NCI-H2227 treated with DMSO at 0.1 percent for 48 hours (cell line): ENCODE results near the gene RNF181.
"Not testable (repeated sequence)": the region's sequence is repeated elsewhere in the genome, so short reads cannot be mapped to it uniquely, and the experiment has no call there.

Experiments
- DNase-seq: peaks from one replicate; lab custom pipeline; 2025; lab: John Stamatoyannopoulos, UW

The RNF181 gene

DNA sequence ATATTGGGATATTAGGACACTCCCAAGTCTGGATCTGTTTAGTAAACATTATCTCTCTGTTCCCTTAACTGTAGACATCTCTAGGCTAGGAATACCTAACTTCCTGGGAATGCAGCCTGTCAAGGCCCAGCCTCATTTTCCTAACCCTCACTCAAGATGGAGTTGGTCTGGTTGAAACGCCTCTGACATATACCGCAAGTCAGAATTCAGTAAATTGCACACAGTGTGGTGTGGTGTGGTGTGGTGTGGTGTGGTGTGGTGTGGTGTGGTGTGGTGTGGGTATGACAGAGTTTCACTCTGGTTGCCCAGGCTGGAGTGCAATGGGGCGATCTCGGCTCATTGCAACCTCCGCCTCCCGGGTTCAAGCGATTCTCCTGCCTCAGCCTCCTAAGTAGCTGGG, 19.2 kb downstream of the RNF181 start:
- DNase-seq = not testable (repeated sequence)

DNA sequence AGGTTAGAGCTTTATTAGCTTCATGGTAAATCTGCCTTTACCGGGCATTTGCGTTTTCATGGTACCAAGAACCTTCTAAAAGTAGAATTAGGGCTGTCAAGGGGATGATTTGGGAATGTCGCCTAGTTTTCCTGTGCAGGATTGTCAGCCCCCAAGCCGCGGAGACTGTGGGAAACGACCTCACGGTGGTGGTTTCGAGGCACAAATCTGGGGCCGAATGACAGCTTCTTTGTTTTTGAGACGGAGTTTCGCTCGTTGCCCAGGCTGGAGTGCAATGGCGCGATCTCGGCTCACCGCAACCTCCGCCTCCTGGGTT, 19.8 kb downstream of the RNF181 start:
- no peak for DNase-seq

DNA sequence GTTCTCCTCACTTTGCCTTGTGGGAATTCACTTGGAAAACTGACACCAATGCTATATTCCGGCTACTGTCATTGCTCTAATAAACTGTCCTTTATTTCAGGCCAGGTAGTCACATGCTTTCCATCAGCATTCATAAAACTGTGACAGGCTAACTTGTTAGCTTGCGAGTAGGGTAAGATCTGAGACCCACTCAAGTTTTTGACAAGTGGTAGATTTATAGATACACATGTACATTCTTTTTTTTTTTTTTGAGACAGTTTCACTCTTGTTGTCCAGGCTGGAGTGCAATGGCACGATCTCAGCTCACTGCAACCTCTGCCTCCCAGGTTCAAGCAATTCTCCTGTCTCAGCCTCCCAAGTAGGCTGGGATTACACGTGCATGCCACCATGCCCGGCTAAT, 22.2 kb downstream of the RNF181 start:
- not testable (repeated sequence) for DNase-seq

DNA sequence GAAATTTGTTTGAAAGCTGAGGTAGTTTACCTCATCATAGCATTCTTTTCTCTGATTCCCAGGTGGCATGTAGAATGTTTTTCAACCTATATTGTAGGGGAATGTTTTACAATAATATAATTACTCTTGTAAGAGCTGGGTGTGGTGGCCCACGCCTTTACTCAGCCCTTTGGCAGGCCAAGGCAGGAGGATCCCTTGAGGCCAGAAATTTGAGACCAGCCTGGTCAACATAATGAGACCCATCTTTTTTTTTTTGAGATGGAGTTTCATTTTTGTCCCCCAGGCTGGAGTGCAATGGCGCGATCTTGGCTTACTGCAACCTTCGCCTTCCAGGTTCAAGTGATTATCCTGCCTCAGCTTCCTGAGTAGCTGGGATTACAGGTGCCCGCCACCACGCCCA, 24.1 kb downstream of the RNF181 start:
- no peak for DNase-seq

DNA sequence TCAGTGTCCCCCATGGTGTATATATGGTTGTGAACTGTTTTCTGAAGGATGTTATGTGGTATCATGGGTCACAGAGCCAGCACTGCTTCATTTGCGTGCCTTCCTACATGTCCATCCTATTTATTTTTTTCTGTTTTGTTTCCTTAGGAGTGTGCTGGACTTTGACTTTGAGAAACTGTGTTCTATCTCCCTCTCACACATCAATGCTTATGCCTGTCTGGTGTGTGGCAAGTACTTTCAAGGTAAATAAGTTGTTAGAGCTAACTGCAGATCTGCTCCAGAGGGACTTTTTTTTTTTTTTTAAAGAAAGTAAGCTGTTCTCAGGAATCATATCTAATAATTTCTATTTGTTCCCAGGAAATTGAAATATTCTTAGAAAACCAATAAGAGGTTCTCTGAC, 25.8 kb downstream of the RNF181 start:
- no peak for DNase-seq

DNA sequence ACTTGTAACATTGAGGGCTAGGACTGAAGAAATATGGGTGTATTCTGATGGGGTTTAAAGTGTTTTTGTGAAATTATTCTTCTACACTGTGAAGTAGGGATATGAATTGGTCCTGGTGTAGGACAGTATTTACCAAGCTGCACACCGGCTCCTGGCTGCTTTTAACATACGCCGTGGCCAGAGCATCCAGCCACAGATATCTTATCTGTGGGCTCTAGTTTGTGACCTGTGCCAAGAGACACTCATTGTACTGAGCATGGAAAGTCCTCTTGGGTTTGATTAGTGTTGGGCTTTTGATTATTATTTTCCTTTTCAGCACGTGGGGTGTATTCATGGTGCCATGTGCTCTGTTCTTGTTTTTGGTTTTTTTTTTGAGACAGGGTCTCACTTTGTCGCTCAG, 28.4 kb downstream of the RNF181 start:
- no peak for DNase-seq

DNA sequence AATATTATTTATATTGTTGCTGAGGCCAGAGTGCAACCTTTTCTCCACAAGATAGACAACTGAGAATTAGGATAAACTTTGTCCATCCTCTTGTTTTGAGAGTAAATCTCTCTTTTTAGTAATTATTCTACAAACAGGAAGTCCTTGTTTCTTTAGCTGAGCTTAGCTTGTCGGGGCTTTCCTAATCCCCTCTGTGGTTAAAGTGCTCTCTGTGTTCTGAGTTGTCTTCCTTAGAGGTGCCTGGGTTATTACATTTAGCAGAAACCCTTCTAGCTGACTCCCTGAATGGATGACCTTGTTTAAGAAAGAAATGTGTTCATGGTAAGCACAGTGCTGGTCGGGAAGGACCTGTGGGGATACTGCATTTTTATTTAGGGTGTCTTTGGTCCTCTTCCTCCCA, 33.1 kb downstream of the RNF181 start:
- DNase-seq = no peak

DNA sequence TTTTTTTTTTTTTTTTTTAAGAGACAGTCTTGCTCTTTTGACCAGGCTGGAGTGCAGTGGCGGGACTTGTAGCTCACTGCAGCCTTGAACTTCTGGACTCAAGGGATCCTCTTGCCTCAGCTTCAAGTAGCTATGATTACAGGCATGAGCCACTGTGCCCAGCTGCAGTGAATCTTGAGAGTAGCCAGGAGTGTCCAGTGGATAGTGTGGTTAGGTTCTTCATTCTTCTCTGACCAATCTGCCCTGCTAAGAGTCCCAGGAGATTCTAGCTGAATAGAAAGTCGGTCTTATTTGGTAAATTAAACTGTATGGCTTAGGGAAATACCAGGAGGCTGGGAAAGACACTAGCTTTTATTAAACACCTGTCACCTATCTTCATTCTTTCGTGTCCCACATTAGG, 35.8 kb downstream of the RNF181 start:
- DNase-seq = no peak

DNA sequence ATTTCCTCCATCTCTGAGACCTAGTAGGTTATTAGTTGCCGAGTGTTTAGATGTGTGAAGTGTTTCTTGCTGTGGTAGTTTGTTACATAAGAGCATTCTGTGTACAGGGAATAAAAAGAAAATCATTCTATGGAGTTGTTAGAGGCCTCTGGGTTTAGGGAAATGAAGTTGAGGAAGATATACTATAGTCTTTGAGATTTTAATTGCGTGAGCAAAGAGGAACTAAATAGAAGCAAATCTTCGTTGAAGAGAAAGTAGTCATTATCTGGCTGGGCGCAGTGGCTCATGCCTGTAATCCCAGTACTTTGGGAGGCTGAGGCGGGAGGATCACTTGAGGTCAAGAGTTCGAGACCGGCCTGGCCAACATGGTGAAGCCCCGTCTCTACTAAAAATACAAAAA, 39.5 kb downstream of the RNF181 start:
- DNase-seq = no peak

DNA sequence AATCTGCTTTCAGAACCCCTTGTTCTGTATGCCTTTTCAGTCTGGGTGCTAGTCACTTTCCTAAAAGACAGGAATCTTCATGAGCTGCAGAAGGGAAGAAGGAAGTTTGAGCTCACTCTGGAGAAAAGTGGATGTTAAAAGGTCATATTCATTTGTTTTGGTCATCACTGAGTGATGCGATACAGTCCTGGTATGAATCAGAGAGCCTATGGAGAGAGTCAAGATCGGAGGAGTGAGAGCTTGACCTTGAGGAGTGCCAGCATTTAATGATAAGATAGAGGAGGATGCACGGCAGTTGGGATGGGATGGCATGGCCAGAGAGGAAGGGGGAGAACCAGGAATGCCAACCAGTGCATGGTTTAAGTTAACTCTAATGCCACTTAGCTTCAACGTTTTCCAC, 40.1 kb downstream of the RNF181 start:
- no peak for DNase-seq

DNA sequence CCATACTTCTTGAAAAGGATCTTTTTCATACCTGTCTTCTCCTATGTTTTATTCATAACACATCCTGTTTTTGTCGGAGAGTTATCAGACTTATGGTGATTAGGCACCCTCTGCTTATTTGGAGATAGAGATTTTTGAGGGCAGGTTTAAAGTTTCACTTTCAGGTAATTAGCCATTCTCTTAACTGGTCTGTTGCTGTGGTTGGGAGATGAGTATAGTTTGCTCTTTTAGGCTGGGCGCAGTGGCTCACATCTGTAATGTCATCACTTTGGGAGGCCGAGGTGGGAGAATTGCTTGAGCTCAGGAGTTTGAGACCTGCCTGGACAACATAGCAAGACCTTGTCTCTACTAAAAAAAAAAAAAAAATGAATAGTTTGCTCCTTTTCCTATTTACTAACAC, 47.2 kb downstream of the RNF181 start:
- DNase-seq = no peak

DNA sequence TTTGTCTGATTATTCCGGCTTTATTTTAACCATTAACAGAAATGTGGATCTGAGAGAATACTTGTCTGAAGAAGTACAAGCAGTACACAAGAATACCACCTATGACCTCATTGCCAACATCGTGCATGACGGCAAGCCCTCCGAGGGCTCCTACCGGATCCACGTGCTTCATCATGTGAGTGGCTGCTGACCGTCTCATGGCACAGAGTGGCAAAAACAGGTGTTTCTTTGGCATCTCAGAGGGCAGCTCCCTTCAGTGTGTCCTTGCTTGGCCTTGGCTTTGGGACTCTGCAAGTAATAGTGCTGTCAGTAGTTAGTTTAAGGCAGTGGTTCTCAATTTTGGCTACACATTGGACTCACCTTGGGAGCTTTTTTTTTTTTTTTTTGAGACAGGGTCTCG, 49.4 kb downstream of the RNF181 start:
- no peak for DNase-seq

DNA sequence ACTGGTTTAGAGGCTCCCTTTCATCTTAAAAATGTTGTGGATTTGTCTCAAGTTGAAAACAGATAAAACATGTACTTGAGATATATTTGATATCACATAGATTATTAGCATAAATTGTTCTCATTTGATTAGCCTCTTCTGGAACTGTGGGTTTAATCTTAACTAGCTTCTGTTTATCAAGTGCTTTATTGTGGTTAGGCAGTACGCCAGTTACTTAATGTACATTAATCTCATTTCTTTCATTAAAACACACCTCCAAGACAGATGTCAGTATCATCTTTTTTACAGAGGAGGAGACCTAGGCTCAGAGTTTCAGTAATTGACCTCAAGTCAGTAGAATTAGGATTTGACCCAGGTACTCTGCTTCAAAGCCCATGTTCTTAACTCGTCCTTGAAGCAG, 50.6 kb downstream of the RNF181 start:
- no peak for DNase-seq
